BE2C (cell line): ENCODE data around the gene MARK3.
A peak's percentile ranks its signal among the peaks of the same experiment; 100 is the strongest.

Source experiments
- DNase-seq: peaks from one replicate; pipeline ENCODE4 v3.0.0-alpha.2; 2020
- H3K27me3 ChIP-seq: fragments of 250-450 bp; sonication (Bioruptor Pico); 2 replicates; pipeline ENCODE4 v1.5.1; 2020; ENCODE audit warnings: mild to moderate bottlenecking
- H3K36me3 ChIP-seq: fragments of 250-450 bp; sonication (Bioruptor Pico); 2 replicates; pipeline ENCODE4 v1.5.1; 2020; ENCODE audit warnings: mild to moderate bottlenecking
- H3K4me1 ChIP-seq: fragments of 250-450 bp; sonication (Bioruptor Pico); 2 replicates; pipeline ENCODE4 v1.5.1; 2020
- H3K4me3 ChIP-seq: 2 replicates; pipeline ENCODE4 v1.5.1; 2011; ENCODE audit warnings: low read depth, low read length
- H3K9me3 ChIP-seq: fragments of 250-450 bp; sonication (Bioruptor Pico); 2 replicates; pipeline ENCODE4 v1.5.1; 2020
- CTCF ChIP-seq: IDR thresholded peaks from 2 replicates; pipeline ENCODE4 v1.5.1; 2012; ENCODE audit warnings: mild to moderate bottlenecking, low read depth, low read length

The MARK3 gene

GRCh38 chr14:103501041-103501870 lies 116.0 kb downstream of the MARK3 start:
- peaks cover 11% of the 10 kb centered on the region for H3K4me1 ChIP-seq
- TF ChIP-seq CTCF: no peak
- no peaks in the 10 kb centered on the region for H3K27me3 ChIP-seq
- no peaks in the 10 kb centered on the region for H3K9me3 ChIP-seq
- no peak overlapping the region for H3K4me3 ChIP-seq
- no peak for DNase-seq
- H3K36me3 ChIP-seq: peaks cover 68% of the 10 kb centered on the region

GRCh38 chr14:103501921-103502669 lies 116.9 kb downstream of the MARK3 start:
- no peak overlapping the region for H3K4me3 ChIP-seq
- peaks cover 66% of the 10 kb centered on the region for H3K36me3 ChIP-seq
- TF ChIP-seq CTCF: no peak
- DNase-seq: no peak
- no peaks in the 10 kb centered on the region for H3K9me3 ChIP-seq
- H3K4me1 ChIP-seq: peaks cover 11% of the 10 kb centered on the region
- H3K27me3 ChIP-seq: no peaks in the 10 kb centered on the region

DNA sequence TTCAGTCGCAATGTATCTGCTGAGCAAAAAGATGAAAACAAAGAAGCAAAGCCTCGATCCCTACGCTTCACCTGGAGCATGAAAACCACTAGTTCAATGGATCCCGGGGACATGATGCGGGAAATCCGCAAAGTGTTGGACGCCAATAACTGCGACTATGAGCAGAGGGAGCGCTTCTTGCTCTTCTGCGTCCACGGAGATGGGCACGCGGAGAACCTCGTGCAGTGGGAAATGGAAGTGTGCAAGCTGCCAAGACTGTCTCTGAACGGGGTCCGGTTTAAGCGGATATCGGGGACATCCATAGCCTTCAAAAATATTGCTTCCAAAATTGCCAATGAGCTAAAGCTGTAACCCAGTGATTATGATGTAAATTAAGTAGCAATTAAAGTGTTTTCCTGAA lies 117.7 kb downstream of the MARK3 start:
- TF ChIP-seq CTCF: no peak
- Histone ChIP-seq H3K27me3 (no peaks in the 10 kb centered on the region), H3K4me3 (no peak overlapping the region), H3K4me1 (peaks cover 11% of the 10 kb centered on the region), H3K9me3 (no peaks in the 10 kb centered on the region), H3K36me3 (peaks cover 67% of the 10 kb centered on the region)
- DNase-seq: no peak

- no peak overlapping the region for H3K4me3 ChIP-seq
- no peak for TF ChIP-seq CTCF
- no peak for DNase-seq
- peaks cover 11% of the 10 kb centered on the region for H3K4me1 ChIP-seq
- H3K9me3 ChIP-seq: no peaks in the 10 kb centered on the region
- H3K27me3 ChIP-seq: no peaks in the 10 kb centered on the region
- peaks cover 66% of the 10 kb centered on the region for H3K36me3 ChIP-seq
Observed at GRCh38 chr14:103503296-103503695, 118.1 kb downstream of the MARK3 start.

DNA sequence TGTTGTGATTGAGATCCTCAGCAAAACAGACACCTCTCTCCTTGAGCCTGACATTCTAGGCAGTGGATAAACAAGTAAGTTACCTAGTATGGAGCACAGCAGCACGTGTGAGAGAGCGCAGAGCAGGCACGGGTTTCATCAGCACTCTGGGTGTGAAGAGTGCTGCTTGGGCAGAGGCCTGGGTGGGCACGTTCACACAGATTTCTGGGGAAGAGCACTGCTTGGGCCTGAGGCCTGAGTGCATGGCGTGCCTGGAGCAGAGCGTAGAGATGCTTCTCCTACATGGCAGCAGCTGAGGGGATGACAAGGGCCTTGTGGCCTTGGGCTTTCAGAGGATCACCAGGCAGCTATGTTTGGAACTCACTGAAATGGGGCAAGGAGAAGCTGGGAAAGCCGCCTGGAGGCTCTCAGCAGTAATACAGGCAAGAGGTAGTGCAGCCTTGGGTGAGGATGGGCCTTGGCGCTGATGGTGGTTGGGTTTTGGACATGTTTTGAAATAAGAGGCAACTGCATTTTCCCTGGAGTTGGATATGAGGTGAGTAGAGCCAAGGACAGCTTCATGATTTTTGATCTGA lies 119.9 kb downstream of the MARK3 start:
- DNase-seq: no peak
- Histone ChIP-seq H3K36me3 (peaks cover 69% of the 10 kb centered on the region), H3K4me3 (no peak overlapping the region), H3K4me1 (peaks cover 11% of the 10 kb centered on the region), H3K9me3 (no peaks in the 10 kb centered on the region), H3K27me3 (no peaks in the 10 kb centered on the region)
- TF ChIP-seq CTCF: peak; percentile 28

GRCh38 chr14:103507751-103508150 lies 122.5 kb downstream of the MARK3 start:
- Histone ChIP-seq H3K36me3 (peaks cover 54% of the 10 kb centered on the region), H3K4me3 (no peak overlapping the region), H3K9me3 (no peaks in the 10 kb centered on the region), H3K4me1 (peaks cover 4% of the 10 kb centered on the region; the same call in 1 of the 2 replicates), H3K27me3 (no peaks in the 10 kb centered on the region)
- TF ChIP-seq CTCF: no peak
- no peak for DNase-seq
